HG03025 (cell line): Measurements from ENCODE around the gene ELOVL4.

ENCODE experiments used
- ATAC-seq: cut with Tn5 transposase; IDR thresholded peaks from one replicate; pipeline ENCODE4 v1.9.1; 2021; ENCODE audit warnings: mild to moderate bottlenecking, moderate library complexity; ENCODE audit not compliant: unreplicated experiment, low FRiP score

Gene ELOVL4

GRCh38 chr6:79922018-79922417 is 25.3 kb downstream of the ELOVL4 start:
- ATAC-seq, result no peak

- ATAC-seq, result no peak
These were observed 34.0 kb downstream of the ELOVL4 start for GRCh38 chr6:79913369-79913768.

- no peak for ATAC-seq
These were observed 35.4 kb downstream of the ELOVL4 start for GRCh38 chr6:79911992-79912391.

GRCh38 chr6:79909517-79909916 is 37.8 kb downstream of the ELOVL4 start:
- no peak for ATAC-seq

- ATAC-seq, result no peak
These were observed 45.3 kb downstream of the ELOVL4 start for GRCh38 chr6:79902046-79902445.

GRCh38 chr6:79898076-79898475 is 49.3 kb downstream of the ELOVL4 start:
- ATAC-seq, result no peak

- no peak for ATAC-seq
These were observed 51.3 kb downstream of the ELOVL4 start for GRCh38 chr6:79896075-79896449.

GRCh38 chr6:79895382-79896074 is 51.8 kb downstream of the ELOVL4 start:
- no peak for ATAC-seq

- ATAC-seq, result no peak
These were observed 52.4 kb downstream of the ELOVL4 start for GRCh38 chr6:79894939-79895338.

GRCh38 chr6:79888587-79888986 is 58.8 kb downstream of the ELOVL4 start:
- no peak for ATAC-seq

- no peak for ATAC-seq
These were observed 69.1 kb downstream of the ELOVL4 start for GRCh38 chr6:79878142-79878748.

- no peak for ATAC-seq
These were observed 72.7 kb downstream of the ELOVL4 start for GRCh38 chr6:79874531-79875134.

GRCh38 chr6:79872986-79873385 is 74.4 kb downstream of the ELOVL4 start:
- no peak for ATAC-seq

- no peak for ATAC-seq
These were observed 75.0 kb downstream of the ELOVL4 start for GRCh38 chr6:79872303-79872702.

- ATAC-seq, result peak; percentile 100
These were observed 77.7 kb downstream of the ELOVL4 start for GRCh38 chr6:79869600-79870084.

- no peak for ATAC-seq
These were observed 78.2 kb downstream of the ELOVL4 start for GRCh38 chr6:79869184-79869583.

GRCh38 chr6:79868098-79868722 is 79.1 kb downstream of the ELOVL4 start:
- no peak for ATAC-seq
